GM12874 (cell line): ENCODE results near the gene DNASE1L3.

ENCODE experiments used
- CTCF ChIP-seq: IDR thresholded peaks from 2 replicates; pipeline ENCODE4 v1.5.1; 2011; ENCODE audit warnings: low read depth, mild to moderate bottlenecking, control low read depth, low read length, moderate library complexity; ENCODE audit not compliant: insufficient read depth

The DNASE1L3 gene

GRCh38 chr3:58210761-58211460 is at the start of gene DNASE1L3:
DNASE1L3 (minus strand) TSS chr3:58210972; CDS start chr3:58210906, 66 bp downstream.
- no peak for TF ChIP-seq CTCF

GRCh38 chr3:58260261-58260731 is 49.5 kb upstream of the DNASE1L3 start:
- TF ChIP-seq CTCF = no peak

GRCh38 chr3:58258392-58259055 is 47.8 kb upstream of the DNASE1L3 start:
- TF ChIP-seq CTCF = no peak

GRCh38 chr3:58256511-58256910 is 45.7 kb upstream of the DNASE1L3 start:
- TF ChIP-seq CTCF = no peak

- TF ChIP-seq CTCF = no peak
Measured at GRCh38 chr3:58256061-58256460, 45.3 kb upstream of the DNASE1L3 start.

GRCh38 chr3:58254144-58254543 is 43.4 kb upstream of the DNASE1L3 start:
- no peak for TF ChIP-seq CTCF

- no peak for TF ChIP-seq CTCF
Measured at GRCh38 chr3:58251631-58252035, 40.9 kb upstream of the DNASE1L3 start.
